ENCODE results near the gene COLEC12.

COLEC12 gene

DNA sequence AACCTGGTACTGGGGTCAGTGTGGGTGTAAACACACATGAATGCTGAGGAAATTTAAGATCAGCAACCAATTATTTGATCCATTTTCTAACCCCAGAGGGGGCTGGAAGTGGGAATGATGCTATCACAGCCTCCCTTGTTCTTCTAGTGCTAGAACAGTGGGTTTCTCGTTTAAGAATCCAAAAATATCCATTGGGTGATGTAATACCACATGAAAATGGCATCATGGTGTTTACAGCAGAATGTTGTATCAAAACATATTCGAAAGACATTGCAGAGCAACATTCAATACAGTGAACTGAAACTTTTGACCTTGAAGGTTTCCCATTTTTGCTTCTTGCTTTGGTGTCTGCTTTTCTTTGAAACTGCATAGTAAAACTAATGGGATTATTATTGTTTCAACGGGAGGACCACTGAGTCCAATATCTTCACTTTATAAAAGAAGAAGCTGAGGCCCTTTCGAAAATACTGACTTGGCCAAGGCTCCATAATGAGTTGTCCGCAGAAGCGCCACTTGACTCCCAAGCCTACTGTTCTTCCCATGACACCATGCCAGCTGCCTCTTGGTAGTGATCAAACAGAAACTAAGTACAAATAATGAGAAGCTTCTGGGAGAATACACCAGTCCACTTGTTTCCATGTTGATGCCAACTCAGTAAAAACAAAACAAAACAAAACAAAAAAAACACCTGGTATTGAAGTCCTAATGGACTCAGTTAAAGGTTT, 106.1 kb downstream of the COLEC12 start:
- Mint-ChIP-seq H3K9me3 (no peaks in the 10 kb centered on the region), H3K4me3 (no peak overlapping the region), H3K36me3 (no peaks in the 10 kb centered on the region), H3K27me3 (peaks cover 8 to 18% of the 10 kb centered on the region in 2 donors), H3K4me1 (peaks cover 0 to 3% of the 10 kb centered on the region in 2 donors), H3K27ac (no peak overlapping the region)
- ATAC-seq (replicated peaks) (no peak), DNase-seq (no peak)

DNA sequence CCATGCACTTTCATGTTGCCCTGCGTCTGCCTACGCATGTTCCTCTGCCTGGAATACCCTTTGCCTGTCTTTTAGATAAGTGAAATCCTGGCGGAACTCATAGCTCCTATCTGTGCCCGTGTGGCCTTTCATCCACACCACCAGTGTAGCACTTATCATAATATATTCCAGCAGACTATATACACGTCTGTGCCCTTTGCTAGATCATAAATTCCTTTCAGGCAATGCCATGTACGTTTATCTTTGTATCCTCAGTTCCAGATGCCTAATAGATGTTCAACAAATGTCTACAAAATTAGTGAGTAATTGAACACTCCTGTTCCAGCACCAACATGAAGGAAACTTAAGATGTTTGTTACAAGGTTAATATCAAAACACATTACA, 106.9 kb downstream of the COLEC12 start:
- no peaks in the 10 kb centered on the region for H3K36me3 Mint-ChIP-seq
- peaks cover 8 to 22% of the 10 kb centered on the region in 2 donors for H3K27me3 Mint-ChIP-seq
- H3K9me3 Mint-ChIP-seq, result no peaks in the 10 kb centered on the region
- no peak overlapping the region for H3K27ac Mint-ChIP-seq
- DNase-seq, result no peak
- peaks cover 0 to 4% of the 10 kb centered on the region in 2 donors for H3K4me1 Mint-ChIP-seq
- no peak overlapping the region for H3K4me3 Mint-ChIP-seq
- no peak for ATAC-seq (replicated peaks)

DNA sequence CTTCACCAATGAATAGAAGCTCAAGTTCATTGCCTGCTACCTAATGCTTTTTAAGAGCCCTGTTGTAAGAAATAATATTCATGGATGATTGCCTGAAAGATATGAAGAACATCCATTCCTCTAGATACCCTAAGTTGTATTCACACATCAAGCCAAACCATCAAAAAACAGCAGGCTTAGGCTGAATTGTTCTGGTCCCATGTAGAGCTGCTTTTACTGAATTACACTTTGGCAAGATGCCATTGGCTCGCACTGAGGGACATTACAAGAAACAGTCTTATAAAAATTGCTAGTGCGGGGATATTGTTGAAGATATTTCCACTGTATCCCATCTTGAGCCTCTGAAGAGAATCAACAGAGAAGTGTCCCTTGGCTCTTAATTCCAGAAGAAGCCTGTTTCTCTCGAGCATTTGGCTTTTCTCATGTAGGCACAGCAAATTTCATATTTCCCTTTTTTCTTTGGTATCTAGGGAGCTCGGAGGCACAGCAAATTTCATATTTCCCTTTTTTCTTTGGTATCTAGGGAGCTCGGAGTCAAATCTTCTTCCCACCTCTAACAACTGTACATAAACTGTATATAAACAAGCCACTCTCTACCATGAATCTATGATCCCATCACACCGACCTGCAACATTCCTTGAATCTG, 107.5 kb downstream of the COLEC12 start:
- peaks cover 8 to 22% of the 10 kb centered on the region in 2 donors for H3K27me3 Mint-ChIP-seq
- H3K36me3 Mint-ChIP-seq, result no peaks in the 10 kb centered on the region
- ATAC-seq (replicated peaks) (no peak), DNase-seq (no peak)
- peaks cover 0 to 4% of the 10 kb centered on the region in 2 donors for H3K4me1 Mint-ChIP-seq
- no peak overlapping the region for H3K4me3 Mint-ChIP-seq
- no peak overlapping the region for H3K27ac Mint-ChIP-seq
- H3K9me3 Mint-ChIP-seq, result no peaks in the 10 kb centered on the region

DNA sequence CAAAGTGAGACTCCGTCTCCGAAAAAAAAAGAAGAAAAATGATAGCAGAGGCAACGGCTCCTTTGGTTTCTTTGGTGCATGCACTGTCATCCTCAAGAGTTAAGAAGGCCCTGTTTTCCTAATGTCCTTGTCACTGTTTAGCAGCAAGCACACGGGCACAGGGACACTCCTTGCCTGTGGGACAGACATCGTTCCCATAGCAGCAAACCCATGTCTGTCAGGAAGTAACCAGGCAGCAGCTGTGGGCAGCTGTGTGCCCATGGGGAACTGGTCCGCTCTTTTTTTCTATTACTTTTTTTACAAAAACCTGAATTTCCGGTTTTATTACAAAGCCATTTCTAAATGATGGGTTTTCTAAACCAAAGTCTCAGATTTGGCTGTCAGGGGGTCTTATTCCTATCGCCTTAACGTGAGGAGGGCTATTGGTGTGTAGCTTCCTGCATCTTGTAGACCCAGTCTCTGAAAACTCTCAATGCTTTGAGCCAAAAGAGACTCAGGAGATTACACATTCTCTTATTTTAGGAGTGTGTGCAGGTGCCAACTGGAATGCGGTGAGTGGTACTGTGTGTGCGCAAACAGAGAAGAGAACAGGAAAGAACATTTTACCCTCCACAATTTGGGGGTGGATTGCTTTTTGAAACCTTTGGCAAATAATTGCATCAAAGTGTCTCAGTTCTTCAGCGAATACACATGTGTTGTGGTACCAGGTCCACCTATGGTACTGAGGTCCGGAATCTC, 109.6 kb downstream of the COLEC12 start:
- Mint-ChIP-seq H3K36me3 (no peaks in the 10 kb centered on the region), H3K4me3 (no peak overlapping the region), H3K4me1 (peaks cover 0 to 4% of the 10 kb centered on the region in 2 donors), H3K27ac (no peak overlapping the region), H3K27me3 (peaks cover 8 to 22% of the 10 kb centered on the region in 2 donors), H3K9me3 (no peaks in the 10 kb centered on the region)
- ATAC-seq (replicated peaks), result no peak
- no peak for DNase-seq

DNA sequence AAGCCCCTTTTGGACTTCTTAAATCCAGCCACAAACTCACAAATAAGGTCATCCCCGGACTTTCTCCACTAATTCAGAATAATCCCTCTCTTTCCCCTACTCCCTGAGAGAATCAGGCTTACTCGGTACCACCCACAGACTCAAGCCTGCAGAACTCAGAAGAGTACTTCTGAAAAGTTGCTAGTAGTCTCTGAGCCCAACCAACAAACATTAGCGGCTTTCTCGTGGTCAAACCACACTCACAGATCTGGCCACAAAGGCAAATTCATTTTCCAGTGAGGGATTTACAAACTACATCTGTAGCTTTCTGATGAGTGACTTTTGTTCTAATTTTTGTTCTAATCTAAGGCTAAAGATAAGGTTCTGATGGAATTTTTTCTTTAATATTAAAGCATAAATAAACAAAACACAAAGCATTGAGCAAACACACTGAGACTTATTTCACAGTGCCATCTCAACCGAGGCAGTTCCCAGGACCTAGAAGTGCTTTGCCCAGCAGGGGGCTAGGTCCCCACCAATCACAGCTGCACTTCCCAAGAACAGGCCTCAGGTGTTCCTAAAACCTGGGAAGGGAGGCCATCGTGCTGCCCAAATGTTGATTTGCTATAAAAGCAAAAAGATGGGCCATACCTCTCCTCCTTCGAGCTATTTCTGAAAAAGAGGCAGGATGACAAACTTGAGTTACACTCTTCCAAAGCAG, 110.7 kb downstream of the COLEC12 start:
- Mint-ChIP-seq H3K27me3 (peaks cover 8 to 19% of the 10 kb centered on the region in 2 donors), H3K4me3 (no peak overlapping the region), H3K36me3 (no peaks in the 10 kb centered on the region), H3K9me3 (no peaks in the 10 kb centered on the region), H3K4me1 (peaks cover 0 to 4% of the 10 kb centered on the region in 2 donors), H3K27ac (no peak overlapping the region)
- no peak for DNase-seq
- peak; percentile 29 to 65 for ATAC-seq (replicated peaks)

DNA sequence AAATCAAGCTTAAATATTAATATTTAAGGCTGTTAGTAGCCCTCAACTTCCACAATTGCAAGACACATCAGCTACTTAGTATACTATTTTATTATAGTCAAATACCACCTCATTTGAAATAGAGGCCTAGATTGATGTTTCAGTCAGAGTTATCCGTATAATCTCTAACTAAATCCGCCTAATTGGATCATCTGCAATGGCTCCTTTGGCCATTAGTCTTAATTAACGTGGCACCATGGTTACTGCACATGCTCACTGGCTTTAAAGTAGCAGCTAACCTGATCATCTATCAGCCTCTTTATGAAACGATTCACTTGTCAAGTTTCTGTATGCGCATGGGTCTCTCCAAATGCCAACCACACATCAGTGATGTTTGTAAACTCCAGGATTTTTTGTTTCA, 112.3 kb downstream of the COLEC12 start:
- no peaks in the 10 kb centered on the region for H3K36me3 Mint-ChIP-seq
- no peak overlapping the region for H3K27ac Mint-ChIP-seq
- DNase-seq, result no peak
- no peak for ATAC-seq (replicated peaks)
- peaks cover 3 to 11% of the 10 kb centered on the region in 2 donors for H3K9me3 Mint-ChIP-seq
- H3K4me1 Mint-ChIP-seq, result peaks cover 0 to 4% of the 10 kb centered on the region in 2 donors
- peaks cover 8 to 20% of the 10 kb centered on the region in 2 donors for H3K27me3 Mint-ChIP-seq
- H3K4me3 Mint-ChIP-seq, result no peak overlapping the region

DNA sequence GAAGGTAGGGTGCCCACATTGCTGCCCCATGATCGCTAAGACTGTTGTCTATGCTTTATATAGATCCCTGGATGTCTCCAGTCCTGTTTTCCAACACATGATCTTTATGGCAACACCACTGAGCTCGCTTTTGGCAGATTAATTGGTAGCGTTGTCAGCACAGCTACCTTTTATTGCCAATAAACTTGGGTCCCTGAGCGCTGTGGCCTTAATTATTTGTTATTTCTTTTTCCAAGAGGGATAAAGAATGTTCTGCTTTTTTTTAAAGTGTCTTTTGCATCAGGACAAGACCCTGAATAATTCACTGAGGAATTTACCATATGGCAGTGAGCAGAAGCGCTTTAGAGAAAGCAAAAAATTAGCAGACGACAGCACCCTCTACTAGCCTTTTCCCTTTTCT, 113.5 kb downstream of the COLEC12 start:
- H3K27me3 Mint-ChIP-seq, result peaks cover 8 to 23% of the 10 kb centered on the region in 2 donors
- peaks cover 4 to 13% of the 10 kb centered on the region in 2 donors for H3K9me3 Mint-ChIP-seq
- H3K4me1 Mint-ChIP-seq, result peaks cover 0 to 4% of the 10 kb centered on the region in 2 donors
- no peak for DNase-seq
- H3K4me3 Mint-ChIP-seq, result no peak overlapping the region
- no peak for ATAC-seq (replicated peaks)
- no peak overlapping the region for H3K27ac Mint-ChIP-seq
- H3K36me3 Mint-ChIP-seq, result no peaks in the 10 kb centered on the region

DNA sequence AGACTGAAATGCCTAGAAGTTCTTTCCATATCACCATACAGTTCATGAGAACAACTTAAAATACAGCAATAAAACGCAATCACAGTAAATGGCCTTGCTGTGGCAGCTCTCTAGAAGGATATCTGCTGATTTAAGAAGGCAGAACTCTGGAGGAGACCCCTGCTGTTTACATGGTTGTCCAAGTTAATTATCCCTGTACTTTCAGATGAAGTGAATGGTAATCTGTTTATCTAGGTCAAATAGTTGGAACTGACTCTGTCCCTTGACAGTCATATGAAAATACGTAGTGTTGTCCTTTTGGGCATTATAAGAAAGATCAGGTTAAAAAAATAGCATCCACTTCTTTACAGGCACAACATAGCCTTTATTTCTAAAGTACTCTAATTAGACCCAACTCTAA, 115.6 kb downstream of the COLEC12 start:
- no peak for ATAC-seq (replicated peaks)
- peaks cover 4 to 13% of the 10 kb centered on the region in 2 donors for H3K9me3 Mint-ChIP-seq
- H3K27ac Mint-ChIP-seq, result no peak overlapping the region

DNA sequence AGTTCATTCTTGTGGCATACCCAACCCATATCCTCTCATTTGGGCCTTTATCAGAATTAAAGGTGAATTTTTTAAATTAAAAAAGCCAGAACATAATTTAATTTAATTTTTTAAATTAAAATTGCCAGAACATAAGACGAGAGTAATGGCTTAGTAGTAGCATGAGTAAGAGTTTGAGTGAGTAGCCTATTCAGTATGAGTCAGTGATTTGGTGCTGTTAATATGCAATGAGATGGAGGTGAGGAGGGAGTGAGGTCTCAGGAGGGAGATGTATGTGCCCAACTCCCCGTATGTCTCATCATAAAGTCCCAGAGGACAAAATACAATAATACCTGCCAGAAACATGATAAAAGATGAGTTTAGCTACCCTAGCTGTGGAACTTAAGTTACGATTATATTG, 117.4 kb downstream of the COLEC12 start:
- no peak overlapping the region for H3K27ac Mint-ChIP-seq

More for the DNA sequence above, 115.6 kb downstream of the COLEC12 start:
- DNase-seq, result no peak
- Mint-ChIP-seq H3K4me3 (no peak overlapping the region), H3K27me3 (peaks cover 0 to 31% of the 10 kb centered on the region in 2 donors), H3K4me1 (peaks cover 4% of the 10 kb centered on the region in 2 donors), H3K36me3 (no peaks in the 10 kb centered on the region)

DNA sequence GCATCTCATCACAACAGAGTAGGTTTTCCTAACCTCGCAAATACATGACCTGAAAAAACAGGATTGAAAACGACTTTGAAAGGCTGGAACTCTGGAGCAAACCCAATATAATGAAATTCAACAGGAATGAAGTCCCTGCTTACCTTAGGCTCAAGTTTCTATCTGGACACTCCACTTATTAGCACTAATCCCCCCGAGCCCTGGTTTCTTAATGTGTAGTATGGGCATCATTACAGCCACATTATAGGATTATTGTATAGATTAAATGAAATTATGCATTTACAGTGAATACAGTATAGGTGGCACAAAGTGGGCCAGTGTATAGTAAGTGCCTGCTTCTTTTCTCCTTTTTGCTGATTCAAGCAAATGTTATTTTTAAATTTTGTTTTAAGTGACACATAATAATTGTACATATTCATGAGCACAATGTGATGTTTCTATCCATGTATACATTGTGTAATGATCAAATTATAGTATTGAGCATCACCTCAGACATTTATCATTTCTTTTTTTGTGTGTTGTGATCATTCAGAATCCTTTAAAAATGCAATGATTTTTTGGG, 118.0 kb downstream of the COLEC12 start:
- peaks cover 3 to 12% of the 10 kb centered on the region in 2 donors for H3K4me1 Mint-ChIP-seq
- no peak overlapping the region for H3K4me3 Mint-ChIP-seq
- no peaks in the 10 kb centered on the region for H3K36me3 Mint-ChIP-seq
- peaks cover 0 to 33% of the 10 kb centered on the region in 2 donors for H3K27me3 Mint-ChIP-seq
- peaks cover 4 to 13% of the 10 kb centered on the region in 2 donors for H3K9me3 Mint-ChIP-seq
- DNase-seq (no peak), ATAC-seq (replicated peaks) (no peak)
- no peak overlapping the region for H3K27ac Mint-ChIP-seq

More for the DNA sequence above, 117.4 kb downstream of the COLEC12 start:
- no peak for ATAC-seq (replicated peaks)
- DNase-seq, result no peak
- Mint-ChIP-seq H3K36me3 (no peaks in the 10 kb centered on the region), H3K4me1 (peaks cover 3 to 12% of the 10 kb centered on the region in 2 donors), H3K4me3 (no peak overlapping the region), H3K9me3 (peaks cover 4 to 13% of the 10 kb centered on the region in 2 donors), H3K27me3 (peaks cover 0 to 29% of the 10 kb centered on the region in 2 donors)

DNA sequence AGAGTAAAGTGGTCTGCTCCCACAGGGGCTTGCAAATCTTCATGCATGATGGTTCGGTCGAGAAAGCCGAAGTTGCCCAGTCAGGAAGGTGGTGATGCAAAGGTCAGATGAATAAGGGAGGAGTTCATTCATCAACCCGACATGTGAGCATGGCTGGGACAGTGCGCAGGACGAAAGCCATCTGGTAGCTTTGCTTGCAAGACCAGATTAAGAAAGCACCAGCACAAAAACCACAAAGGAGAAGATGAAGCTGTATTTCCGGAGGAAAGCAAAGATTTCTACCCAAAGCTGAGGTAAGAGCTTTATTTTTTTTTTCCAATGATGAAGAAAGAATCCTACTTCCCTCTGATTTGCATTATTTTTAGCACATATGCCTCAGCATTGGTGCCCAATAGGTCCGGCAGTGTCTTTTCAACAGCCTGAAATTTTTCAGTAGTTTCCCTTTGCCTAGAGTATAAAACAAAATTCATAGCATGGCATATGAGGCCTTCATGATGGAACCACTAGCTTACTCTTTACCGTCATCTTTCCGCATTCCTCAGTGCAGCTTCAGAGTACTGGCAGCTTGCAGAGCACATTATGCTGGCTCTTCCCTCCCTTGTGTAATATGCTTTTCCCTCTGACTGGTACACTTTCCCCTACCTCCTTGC, 120.7 kb downstream of the COLEC12 start:
- H3K4me3 Mint-ChIP-seq, result no peak overlapping the region
- H3K36me3 Mint-ChIP-seq, result no peaks in the 10 kb centered on the region
- H3K9me3 Mint-ChIP-seq, result peaks cover 4 to 13% of the 10 kb centered on the region in 2 donors
- DNase-seq (no peak), ATAC-seq (replicated peaks) (peak; percentile 22 to 64)
- H3K27me3 Mint-ChIP-seq, result peaks cover 16 to 37% of the 10 kb centered on the region in 2 donors
- H3K4me1 Mint-ChIP-seq, result peaks cover 3 to 17% of the 10 kb centered on the region in 2 donors
- H3K27ac Mint-ChIP-seq, result no peak overlapping the region

DNA sequence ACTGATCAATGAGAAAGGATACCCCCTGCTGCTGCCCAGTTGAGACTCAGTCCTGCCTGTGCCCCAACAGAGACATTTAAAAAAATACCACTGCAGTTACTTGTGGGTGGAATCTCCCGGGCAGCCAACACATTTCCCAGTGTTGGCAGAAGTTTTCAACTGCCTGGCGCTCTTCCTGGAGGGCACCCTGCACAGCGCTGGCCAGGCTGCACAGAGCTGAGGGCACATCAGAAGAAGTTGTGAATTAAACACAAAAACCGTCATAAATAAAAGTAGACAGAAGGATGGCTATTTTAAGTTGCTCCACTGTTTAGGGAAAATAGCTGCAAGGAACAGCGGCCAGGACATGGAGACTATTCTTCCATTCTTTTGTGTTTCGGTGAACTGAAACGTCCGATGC, 122.4 kb downstream of the COLEC12 start:
- H3K4me3 Mint-ChIP-seq, result no peak overlapping the region
- H3K27ac Mint-ChIP-seq, result no peak overlapping the region
- H3K27me3 Mint-ChIP-seq, result peaks cover 16 to 29% of the 10 kb centered on the region in 2 donors
- peaks cover 6 to 25% of the 10 kb centered on the region in 2 donors for H3K4me1 Mint-ChIP-seq
- no peaks in the 10 kb centered on the region for H3K36me3 Mint-ChIP-seq
- peaks cover 0 to under 1% of the 10 kb centered on the region in 2 donors for H3K9me3 Mint-ChIP-seq
- no peak for DNase-seq
- no peak for ATAC-seq (replicated peaks)

DNA sequence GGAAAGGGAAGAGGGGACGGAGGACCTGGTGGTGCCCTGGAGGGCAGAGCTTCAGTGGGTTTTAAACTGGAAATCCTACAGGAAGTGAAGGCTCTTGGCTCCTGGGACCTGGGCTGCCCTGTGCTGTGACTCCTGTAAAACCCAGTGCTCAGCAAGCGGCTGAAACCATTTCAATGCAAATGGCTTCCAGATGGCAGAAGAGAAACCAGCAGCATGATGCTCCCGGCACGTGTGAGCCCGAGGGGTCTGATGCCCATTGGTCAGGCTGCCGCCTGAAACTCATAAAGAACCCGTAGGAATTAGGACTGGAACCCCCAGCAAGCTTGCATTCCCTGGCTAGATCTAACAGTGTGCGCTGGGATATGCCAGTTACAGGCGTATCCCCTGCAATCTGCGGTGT, 123.4 kb downstream of the COLEC12 start:
- DNase-seq (no peak), ATAC-seq (replicated peaks) (no peak)
- Mint-ChIP-seq H3K27me3 (peaks cover 16 to 28% of the 10 kb centered on the region in 2 donors), H3K4me1 (peaks cover 6 to 25% of the 10 kb centered on the region in 2 donors), H3K36me3 (no peaks in the 10 kb centered on the region), H3K27ac (no peak overlapping the region), H3K4me3 (no peak overlapping the region), H3K9me3 (no peaks in the 10 kb centered on the region)
